ENCODE data around the gene HLA-E. TPM values are rescaled to one million over a fixed set of nuclear protein-coding genes. Genes with fewer than 3 reads are reported as not detected.

The HLA-E gene
- total and polyA plus RNA-seq, 2 experiments from 2014 or later: 17.0 to 39.2 TPM

DNA sequence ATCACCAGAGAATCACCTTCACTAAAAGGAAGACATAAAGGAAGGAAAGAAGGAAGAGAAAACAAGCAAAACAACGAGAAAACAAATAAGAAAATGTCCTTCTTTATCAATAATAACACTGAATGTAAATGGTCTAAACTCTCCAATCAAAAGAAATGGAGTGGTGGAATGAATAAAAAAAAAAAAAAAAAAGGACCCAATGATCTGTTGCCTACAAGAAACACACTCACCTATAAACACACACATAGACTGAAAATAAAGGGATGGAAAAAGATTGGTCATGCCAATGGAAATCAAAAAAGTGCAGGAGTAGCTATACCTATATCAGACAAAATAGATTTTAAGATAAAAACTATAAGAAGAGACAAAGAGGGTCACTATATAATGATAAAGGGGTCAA lies 30.2 kb upstream of the HLA-E start:
- Histone ChIP-seq H3K9me3 (ENCODE audit: low read depth) (no peaks in the 10 kb centered on the region), H3K27ac (no peak overlapping the region), H3K4me3 (no peak overlapping the region), H3K36me3 (no peaks in the 10 kb centered on the region), H3K27me3 (peaks cover 95% of the 10 kb centered on the region), H3K4me1 (ENCODE audit: low read depth) (no peaks in the 10 kb centered on the region)
- TF ChIP-seq, protein P1, sequence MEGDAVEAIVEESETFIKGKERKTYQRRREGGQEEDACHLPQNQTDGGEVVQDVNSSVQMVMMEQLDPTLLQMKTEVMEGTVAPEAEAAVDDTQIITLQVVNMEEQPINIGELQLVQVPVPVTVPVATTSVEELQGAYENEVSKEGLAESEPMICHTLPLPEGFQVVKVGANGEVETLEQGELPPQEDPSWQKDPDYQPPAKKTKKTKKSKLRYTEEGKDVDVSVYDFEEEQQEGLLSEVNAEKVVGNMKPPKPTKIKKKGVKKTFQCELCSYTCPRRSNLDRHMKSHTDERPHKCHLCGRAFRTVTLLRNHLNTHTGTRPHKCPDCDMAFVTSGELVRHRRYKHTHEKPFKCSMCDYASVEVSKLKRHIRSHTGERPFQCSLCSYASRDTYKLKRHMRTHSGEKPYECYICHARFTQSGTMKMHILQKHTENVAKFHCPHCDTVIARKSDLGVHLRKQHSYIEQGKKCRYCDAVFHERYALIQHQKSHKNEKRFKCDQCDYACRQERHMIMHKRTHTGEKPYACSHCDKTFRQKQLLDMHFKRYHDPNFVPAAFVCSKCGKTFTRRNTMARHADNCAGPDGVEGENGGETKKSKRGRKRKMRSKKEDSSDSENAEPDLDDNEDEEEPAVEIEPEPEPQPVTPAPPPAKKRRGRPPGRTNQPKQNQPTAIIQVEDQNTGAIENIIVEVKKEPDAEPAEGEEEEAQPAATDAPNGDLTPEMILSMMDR (IDR thresholded peaks at IDR 0.05; ENCODE audit: low read depth, low read length): no peak
- no peak for DNase-seq (ENCODE audit: low read depth in 1 of 2, low spot score in 1 of 2)

DNA sequence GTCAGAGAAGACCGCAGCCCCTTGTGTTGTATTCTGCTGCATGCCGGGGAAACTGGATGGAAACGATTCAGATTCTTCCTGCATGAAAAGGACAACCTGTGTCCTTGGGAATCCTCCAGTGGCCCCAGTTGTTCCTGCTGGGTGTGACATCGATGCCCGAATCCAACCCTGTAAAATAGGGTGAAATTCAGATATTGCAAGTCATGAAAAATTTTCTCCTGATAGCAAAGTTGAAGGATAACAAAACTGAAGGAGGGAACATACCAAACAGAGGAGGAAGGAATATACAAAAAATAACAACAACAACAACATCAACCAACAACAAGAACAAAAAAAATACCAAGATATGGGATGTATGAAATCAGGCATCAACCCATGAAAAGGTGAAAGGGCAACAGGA lies 28.3 kb upstream of the HLA-E start:
- Histone ChIP-seq H3K27ac (no peak overlapping the region), H3K36me3 (no peaks in the 10 kb centered on the region), H3K9me3 (ENCODE audit: low read depth) (no peaks in the 10 kb centered on the region), H3K4me3 (no peak overlapping the region), H3K27me3 (peaks cover 95% of the 10 kb centered on the region), H3K4me1 (ENCODE audit: low read depth) (no peaks in the 10 kb centered on the region)
- TF ChIP-seq, protein P1 (IDR thresholded peaks at IDR 0.05; ENCODE audit: low read depth, low read length): no peak
- no peak for DNase-seq (ENCODE audit: low read depth in 1 of 2, low spot score in 1 of 2)

DNA sequence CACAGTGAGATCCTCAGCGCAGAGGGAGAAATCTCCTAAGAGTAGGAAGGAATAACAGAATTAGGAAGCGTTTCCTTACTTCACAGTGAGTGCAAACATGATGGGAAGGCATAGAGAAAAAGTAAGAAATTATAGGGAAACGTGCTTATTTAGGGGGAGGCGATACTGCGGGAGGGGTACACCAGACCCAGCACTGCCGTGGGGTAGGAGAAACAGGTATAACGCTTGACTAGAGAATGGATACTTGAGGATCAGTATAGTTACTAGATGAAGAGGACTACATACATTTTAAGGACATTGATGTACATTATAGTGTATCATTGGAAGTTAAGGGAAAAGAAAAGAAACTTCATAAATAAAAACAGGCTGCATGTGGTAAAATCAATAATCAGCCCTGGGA lies 26.8 kb upstream of the HLA-E start:
- no peak overlapping the region for H3K27ac ChIP-seq
- TF ChIP-seq, protein P1 (IDR thresholded peaks at IDR 0.05; ENCODE audit: low read depth, low read length): no peak
- H3K4me1 ChIP-seq (ENCODE audit: low read depth): no peaks in the 10 kb centered on the region
- no peaks in the 10 kb centered on the region for H3K9me3 ChIP-seq (ENCODE audit: low read depth)
- H3K27me3 ChIP-seq: peaks cover 100% of the 10 kb centered on the region
- no peak overlapping the region for H3K4me3 ChIP-seq
- no peaks in the 10 kb centered on the region for H3K36me3 ChIP-seq
- no peak for DNase-seq (ENCODE audit: low read depth in 1 of 2, low spot score in 1 of 2)

DNA sequence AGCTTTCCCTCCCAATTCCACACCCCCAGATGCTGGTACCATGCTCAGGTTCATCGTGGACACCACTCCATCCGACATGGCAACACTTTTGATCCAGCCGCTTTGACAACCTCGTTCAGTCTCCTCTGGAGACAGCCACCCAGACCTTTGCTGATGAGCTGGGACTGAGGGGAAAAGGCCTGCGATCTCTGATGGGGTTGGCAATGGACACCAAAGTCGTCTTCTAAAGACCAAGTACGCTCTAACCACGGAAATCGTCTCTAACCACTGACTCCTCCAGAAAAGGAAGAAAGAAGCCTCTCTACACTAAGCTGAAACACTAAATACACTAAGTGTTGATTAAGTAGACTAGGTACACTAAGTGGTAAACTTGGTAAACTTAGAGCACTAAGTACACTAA lies 26.1 kb upstream of the HLA-E start:
- TF ChIP-seq, protein P1 (IDR thresholded peaks at IDR 0.05; ENCODE audit: low read depth, low read length): no peak
- peaks cover 100% of the 10 kb centered on the region for H3K27me3 ChIP-seq
- no peaks in the 10 kb centered on the region for H3K36me3 ChIP-seq
- H3K27ac ChIP-seq: no peak overlapping the region
- DNase-seq (ENCODE audit: low read depth in 1 of 2, low spot score in 1 of 2): no peak
- H3K9me3 ChIP-seq (ENCODE audit: low read depth): no peaks in the 10 kb centered on the region
- no peaks in the 10 kb centered on the region for H3K4me1 ChIP-seq (ENCODE audit: low read depth)
- H3K4me3 ChIP-seq: no peak overlapping the region

DNA sequence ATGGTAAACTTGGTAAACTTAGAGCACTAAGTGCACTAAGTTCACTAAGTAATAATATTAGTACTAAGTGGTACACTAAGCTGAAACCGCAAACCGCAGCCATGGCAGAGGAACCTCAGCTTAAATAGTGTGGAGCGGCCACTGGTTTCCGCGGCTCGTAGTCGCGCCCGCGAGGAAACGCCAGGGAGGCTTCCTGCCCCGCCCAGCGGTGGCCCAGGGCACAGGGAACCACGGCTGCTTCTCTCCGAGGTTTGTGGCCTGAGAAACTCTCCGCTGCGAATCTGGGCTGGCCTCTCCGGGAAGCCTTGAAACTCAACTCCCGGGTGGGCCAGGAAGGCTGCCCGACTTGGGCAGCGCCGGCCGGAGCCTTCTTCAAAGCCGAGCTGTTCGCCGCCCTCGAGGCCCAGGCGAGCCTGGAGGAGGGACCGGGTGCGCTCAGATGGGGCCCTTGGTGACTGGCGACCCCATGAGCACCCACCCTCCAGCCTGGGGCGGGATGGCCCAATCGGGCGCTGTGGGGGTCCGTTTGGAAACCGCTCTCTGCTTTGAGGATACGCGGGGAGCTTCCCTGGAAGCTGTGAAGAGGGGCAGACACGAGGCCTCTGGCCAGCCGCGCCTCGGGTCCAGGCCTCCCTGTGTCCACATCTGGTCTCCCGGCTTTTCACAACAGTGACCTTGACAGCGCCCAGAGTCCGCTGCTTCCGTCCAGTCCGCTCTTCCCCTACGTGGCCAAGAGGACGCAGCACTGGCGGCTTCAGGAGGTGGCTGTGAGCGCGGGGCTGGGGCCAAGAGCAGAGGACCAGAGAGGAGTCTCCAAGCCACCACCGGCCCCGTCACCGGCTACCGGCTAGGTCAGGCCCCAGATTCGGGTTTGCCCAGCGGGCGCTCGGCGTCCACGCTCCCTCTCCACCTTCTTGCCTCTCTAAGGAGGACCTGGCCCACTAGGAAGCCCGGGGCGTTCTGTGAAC lies 25.4 kb upstream of the HLA-E start:
- Histone ChIP-seq H3K36me3 (no peaks in the 10 kb centered on the region), H3K4me3 (no peak overlapping the region), H3K9me3 (ENCODE audit: low read depth) (no peaks in the 10 kb centered on the region), H3K27me3 (peaks cover 98% of the 10 kb centered on the region), H3K4me1 (ENCODE audit: low read depth) (no peaks in the 10 kb centered on the region), H3K27ac (no peak overlapping the region)
- TF ChIP-seq, protein P1 (IDR thresholded peaks at IDR 0.05; ENCODE audit: low read depth, low read length): no peak
- DNase-seq (ENCODE audit: low read depth in 1 of 2, low spot score in 1 of 2): peak in 1 of 2 donors; percentile 42

Measured in cardiac muscle cell (in vitro differentiated cells and primary cell).